B cell (primary cell): ENCODE results near the gene ECI1.

ENCODE experiments used
- CTCF ChIP-seq: fragments of 200-600 bp; IDR thresholded peaks from one replicate; pipeline ENCODE4 v1.8.0; 2022; ENCODE audit warnings: antibody characterized with exemption, mild to moderate bottlenecking
- EZH2 ChIP-seq: IDR thresholded peaks from 2 replicates; pipeline ENCODE4 v1.6.1; 2012; ENCODE audit warnings: borderline replicate concordance, low read depth, mild to moderate bottlenecking, moderate library complexity, low read length; ENCODE audit not compliant: insufficient read depth, poor library complexity, severe bottlenecking

- TF ChIP-seq CTCF (no peak), EZH2 (no peak)
These were observed 55.0 kb downstream of the ECI1 start, which contains the start of gene CASKIN1 for GRCh38 chr16:2196162-2196980.
